HG03565 (cell line): Measurements from ENCODE around the gene CFAP69.

Experiments used
- ATAC-seq: cut with Tn5 transposase; IDR thresholded peaks from one replicate; pipeline ENCODE4 v1.9.1; 2021; ENCODE audit warnings: mild to moderate bottlenecking, moderate library complexity; ENCODE audit not compliant: unreplicated experiment

The CFAP69 gene

GRCh38 chr7:90244909-90245851, at the start of gene CFAP69:
CFAP69 (plus strand) TSS chr7:90245174; CDS start chr7:90245425, 251 bp downstream.
- peak; percentile 76 for ATAC-seq

- ATAC-seq = no peak
Measured at GRCh38 chr7:90201500-90202195, 43.3 kb upstream of the CFAP69 start.

- ATAC-seq = no peak
Measured at GRCh38 chr7:90207956-90208355, 37.0 kb upstream of the CFAP69 start.

GRCh38 chr7:90209776-90210175, 35.2 kb upstream of the CFAP69 start:
- no peak for ATAC-seq

- no peak for ATAC-seq
Measured at GRCh38 chr7:90210475-90210874, 34.5 kb upstream of the CFAP69 start.

- no peak for ATAC-seq
Measured at GRCh38 chr7:90210981-90211380, 34.0 kb upstream of the CFAP69 start.

- ATAC-seq = peak; percentile 81
Measured at GRCh38 chr7:90211391-90212148, 33.4 kb upstream of the CFAP69 start, which contains the start of gene STEAP2. STEAP2 (plus strand) TSS chr7:90211740; CDS start chr7:90225083, 13,343 bp downstream.

GRCh38 chr7:90212149-90212495, 32.9 kb upstream of the CFAP69 start:
- no peak for ATAC-seq

GRCh38 chr7:90213521-90213920, 31.5 kb upstream of the CFAP69 start:
- ATAC-seq = no peak

- no peak for ATAC-seq
Measured at GRCh38 chr7:90216080-90216674, 28.8 kb upstream of the CFAP69 start.

GRCh38 chr7:90216771-90217170, 28.2 kb upstream of the CFAP69 start:
- ATAC-seq = no peak

- no peak for ATAC-seq
Measured at GRCh38 chr7:90222390-90222789, 22.6 kb upstream of the CFAP69 start.

GRCh38 chr7:90222811-90223725, 21.9 kb upstream of the CFAP69 start:
- ATAC-seq = no peak

- ATAC-seq = no peak
Measured at GRCh38 chr7:90224195-90224594, 20.8 kb upstream of the CFAP69 start.

GRCh38 chr7:90225181-90225580, 19.8 kb upstream of the CFAP69 start:
- no peak for ATAC-seq

- ATAC-seq = no peak
Measured at GRCh38 chr7:90225601-90226000, 19.4 kb upstream of the CFAP69 start.

- ATAC-seq = no peak
Measured at GRCh38 chr7:90227259-90227658, 17.7 kb upstream of the CFAP69 start.

- no peak for ATAC-seq
Measured at GRCh38 chr7:90229682-90230081, 15.3 kb upstream of the CFAP69 start.

GRCh38 chr7:90230834-90231233, 14.1 kb upstream of the CFAP69 start:
- ATAC-seq = no peak

- ATAC-seq = no peak
Measured at GRCh38 chr7:90231304-90231703, 13.7 kb upstream of the CFAP69 start.
